Mesendoderm (in vitro differentiated cells): Measurements from ENCODE around the gene TLE3.

Source experiments
- DNase-seq: peaks from one replicate; pipeline ENCODE4 v3.0.0; 2013
- H2AK5ac ChIP-seq: 2 replicates; pipeline ENCODE4 v1.6.1; 2013; ENCODE audit warnings: low read length, inconsistent platforms
- H2BK120ac ChIP-seq: 2 replicates; pipeline ENCODE4 v1.6.1; 2013; ENCODE audit warnings: low read depth, mild to moderate bottlenecking, low read length, moderate library complexity, mixed read lengths
- H2BK15ac ChIP-seq: replicated peaks from 2 replicates; pipeline ENCODE4 v1.6.1; 2013; ENCODE audit warnings: low read depth, mild to moderate bottlenecking, moderate library complexity
- H2BK5ac ChIP-seq: 2 replicates; pipeline ENCODE4 v1.6.1; 2013; ENCODE audit warnings: low read length, inconsistent platforms
- H3K18ac ChIP-seq: 2 replicates; pipeline ENCODE4 v1.6.1; 2013; ENCODE audit warnings: mild to moderate bottlenecking, low read length, mixed read lengths
- H3K23ac ChIP-seq: one replicate; pipeline ENCODE4 v1.6.1; 2013; ENCODE audit warnings: low read length
- H3K27ac ChIP-seq: 2 replicates; pipeline ENCODE4 v1.5.1; 2013; ENCODE audit warnings: low read depth, mild to moderate bottlenecking, inconsistent platforms, low read length, moderate library complexity
- H3K27me3 ChIP-seq: 2 replicates; pipeline ENCODE4 v1.6.1; 2013; ENCODE audit warnings: low read length, control low read depth, mild to moderate bottlenecking, inconsistent platforms; ENCODE audit not compliant: insufficient read depth, poor library complexity
- H3K36me3 ChIP-seq: 2 replicates; pipeline ENCODE4 v1.6.1; 2013; ENCODE audit warnings: low read length, inconsistent platforms; ENCODE audit not compliant: control insufficient read depth, insufficient read depth
- H3K4ac ChIP-seq: one replicate; pipeline ENCODE4 v1.6.1; 2013; ENCODE audit warnings: low read depth, mild to moderate bottlenecking, low read length, moderate library complexity
- H3K4me1 ChIP-seq: 2 replicates; pipeline ENCODE4 v1.6.1; 2013; ENCODE audit warnings: low read depth, low read length, inconsistent platforms; ENCODE audit not compliant: control insufficient read depth
- H3K4me2 ChIP-seq: 2 replicates; pipeline ENCODE4 v1.6.1; 2013; ENCODE audit warnings: low read length
- H3K4me3 ChIP-seq: 2 replicates; pipeline ENCODE4 v1.5.1; 2013; ENCODE audit warnings: mild to moderate bottlenecking, low read length
- H3K56ac ChIP-seq: one replicate; pipeline ENCODE4 v1.6.1; 2013; ENCODE audit warnings: low read length
- H3K79me1 ChIP-seq: 2 replicates; pipeline ENCODE4 v1.6.1; 2013; ENCODE audit warnings: low read length, inconsistent platforms
- H3K79me2 ChIP-seq: 2 replicates; pipeline ENCODE4 v1.6.1; 2013; ENCODE audit warnings: mild to moderate bottlenecking, low read length; ENCODE audit not compliant: control insufficient read depth, insufficient read depth
- H3K9ac ChIP-seq: 2 replicates; pipeline ENCODE4 v1.6.1; 2013; ENCODE audit warnings: low read length, inconsistent platforms
- H4K5ac ChIP-seq: one replicate; pipeline ENCODE4 v1.6.1; 2013; ENCODE audit warnings: low read length
- H4K8ac ChIP-seq: one replicate; pipeline ENCODE4 v1.6.1; 2013; ENCODE audit warnings: low read depth, mild to moderate bottlenecking, control low read depth, low read length, moderate library complexity
- WGBS: extraction: QIAGEN DNeasy Blood & Tissue Kit; methylation state at CpG from one replicate; pipeline ENCODE4 v1.1.7; 2013; ENCODE audit warnings: low lambda C conversion rate, missing lambda C conversion rate; ENCODE audit not compliant: insufficient coverage; ENCODE audit errors: extremely low coverage; 5-methylcytosine and 5-hydroxymethylcytosine counted together

The TLE3 gene

GRCh38 chr15:70033529-70034140 is 64.1 kb downstream of the TLE3 start:
- Histone ChIP-seq H3K27me3 (no peaks in the 10 kb centered on the region), H4K8ac (no peak overlapping the region), H3K18ac (no peak overlapping the region), H4K5ac (no peak overlapping the region), H3K79me1 (no peaks in the 10 kb centered on the region), H3K36me3 (no peaks in the 10 kb centered on the region), H3K56ac (no peak overlapping the region), H3K4ac (no peak overlapping the region), H3K9ac (no peak overlapping the region), H2AK5ac (no peak overlapping the region), H3K4me2 (no peak overlapping the region), H2BK15ac (no peak overlapping the region), H2BK120ac (no peak overlapping the region), H3K79me2 (no peaks in the 10 kb centered on the region), H3K23ac (no peak overlapping the region), H3K4me1 (no peaks in the 10 kb centered on the region), H2BK5ac (no peak overlapping the region), H3K4me3 (no peak overlapping the region), H3K27ac (no peak overlapping the region)
- DNase-seq, result no peak
- no CpG with 5 or more reads among the region's 35 CpGs for WGBS

- Histone ChIP-seq H3K4me1 (no peaks in the 10 kb centered on the region), H2AK5ac (no peak overlapping the region), H2BK15ac (no peak overlapping the region), H3K27ac (no peak overlapping the region), H3K56ac (no peak overlapping the region), H3K4ac (no peak overlapping the region), H4K8ac (no peak overlapping the region), H3K79me2 (no peaks in the 10 kb centered on the region), H3K36me3 (no peaks in the 10 kb centered on the region), H2BK5ac (no peak overlapping the region), H3K27me3 (no peaks in the 10 kb centered on the region), H4K5ac (no peak overlapping the region), H3K9ac (no peak overlapping the region), H3K23ac (no peak overlapping the region), H3K18ac (no peak overlapping the region), H3K4me2 (no peak overlapping the region), H3K79me1 (no peaks in the 10 kb centered on the region), H2BK120ac (no peak overlapping the region), H3K4me3 (no peak overlapping the region)
- no peak for DNase-seq
- WGBS, result no CpG with 5 or more reads among the region's 10 CpGs
Measured at GRCh38 chr15:70033109-70033508, 64.6 kb downstream of the TLE3 start.

- H4K8ac ChIP-seq, result no peak overlapping the region
- no CpG with 5 or more reads among the region's 2 CpGs for WGBS
- H3K23ac ChIP-seq, result no peak overlapping the region
- no peak overlapping the region for H3K56ac ChIP-seq
- no peak overlapping the region for H3K18ac ChIP-seq
- no peak overlapping the region for H3K27ac ChIP-seq
- no peak overlapping the region for H3K9ac ChIP-seq
- no peak overlapping the region for H2AK5ac ChIP-seq
- DNase-seq, result no peak
- no peaks in the 10 kb centered on the region for H3K4me1 ChIP-seq
- no peaks in the 10 kb centered on the region for H3K79me1 ChIP-seq
- H3K27me3 ChIP-seq, result no peaks in the 10 kb centered on the region
- no peak overlapping the region for H2BK15ac ChIP-seq
- H2BK120ac ChIP-seq, result no peak overlapping the region
- no peak overlapping the region for H3K4ac ChIP-seq
- H3K4me3 ChIP-seq, result no peak overlapping the region
- no peak overlapping the region for H4K5ac ChIP-seq
- no peaks in the 10 kb centered on the region for H3K79me2 ChIP-seq
- H2BK5ac ChIP-seq, result no peak overlapping the region
- H3K4me2 ChIP-seq, result no peak overlapping the region
- H3K36me3 ChIP-seq, result no peaks in the 10 kb centered on the region
Measured at GRCh38 chr15:70032509-70032908, 65.2 kb downstream of the TLE3 start.

- Histone ChIP-seq H3K56ac (no peak overlapping the region), H3K4ac (no peak overlapping the region), H3K23ac (no peak overlapping the region), H3K4me1 (no peaks in the 10 kb centered on the region), H3K18ac (no peak overlapping the region), H2BK5ac (no peak overlapping the region), H2AK5ac (no peak overlapping the region), H3K27me3 (no peaks in the 10 kb centered on the region), H3K4me2 (no peak overlapping the region), H3K4me3 (no peak overlapping the region), H3K9ac (no peak overlapping the region), H3K27ac (no peak overlapping the region), H3K36me3 (no peaks in the 10 kb centered on the region), H3K79me2 (no peaks in the 10 kb centered on the region), H4K5ac (no peak overlapping the region), H2BK120ac (no peak overlapping the region), H3K79me1 (no peaks in the 10 kb centered on the region), H2BK15ac (no peak overlapping the region), H4K8ac (no peak overlapping the region)
- DNase-seq, result no peak
- WGBS, result no CpG with 5 or more reads among the region's 2 CpGs
Measured at GRCh38 chr15:70031713-70032112, 66.0 kb downstream of the TLE3 start.

- DNase-seq, result no peak
- no peaks in the 10 kb centered on the region for H3K27me3 ChIP-seq
- no peak overlapping the region for H2BK15ac ChIP-seq
- no peak overlapping the region for H4K8ac ChIP-seq
- H3K4me3 ChIP-seq, result no peak overlapping the region
- no CpG with 5 or more reads among the region's 5 CpGs for WGBS
- no peak overlapping the region for H3K9ac ChIP-seq
- H3K79me2 ChIP-seq, result no peaks in the 10 kb centered on the region
- H3K4ac ChIP-seq, result no peak overlapping the region
- no peak overlapping the region for H3K18ac ChIP-seq
- H3K79me1 ChIP-seq, result no peaks in the 10 kb centered on the region
- no peak overlapping the region for H2BK120ac ChIP-seq
- H2AK5ac ChIP-seq, result no peak overlapping the region
- H4K5ac ChIP-seq, result no peak overlapping the region
- no peak overlapping the region for H3K56ac ChIP-seq
- H3K4me1 ChIP-seq, result no peaks in the 10 kb centered on the region
- no peaks in the 10 kb centered on the region for H3K36me3 ChIP-seq
- no peak overlapping the region for H3K4me2 ChIP-seq
- H3K23ac ChIP-seq, result no peak overlapping the region
- H3K27ac ChIP-seq, result no peak overlapping the region
- H2BK5ac ChIP-seq, result no peak overlapping the region
Measured at GRCh38 chr15:70031261-70031660, 66.5 kb downstream of the TLE3 start.

GRCh38 chr15:70030851-70031250 is 66.9 kb downstream of the TLE3 start:
- H2BK5ac ChIP-seq, result no peak overlapping the region
- no peak overlapping the region for H3K27ac ChIP-seq
- WGBS, result no CpG with 5 or more reads among the region's 5 CpGs
- H3K9ac ChIP-seq, result no peak overlapping the region
- no peak overlapping the region for H2BK120ac ChIP-seq
- H3K79me1 ChIP-seq, result no peaks in the 10 kb centered on the region
- DNase-seq, result no peak
- H3K4me3 ChIP-seq, result no peak overlapping the region
- no peak overlapping the region for H2AK5ac ChIP-seq
- H3K56ac ChIP-seq, result no peak overlapping the region
- H3K79me2 ChIP-seq, result no peaks in the 10 kb centered on the region
- no peak overlapping the region for H3K23ac ChIP-seq
- H3K36me3 ChIP-seq, result no peaks in the 10 kb centered on the region
- H3K4me1 ChIP-seq, result no peaks in the 10 kb centered on the region
- no peak overlapping the region for H4K8ac ChIP-seq
- no peak overlapping the region for H3K4me2 ChIP-seq
- H3K4ac ChIP-seq, result no peak overlapping the region
- H4K5ac ChIP-seq, result no peak overlapping the region
- no peak overlapping the region for H2BK15ac ChIP-seq
- H3K18ac ChIP-seq, result no peak overlapping the region
- H3K27me3 ChIP-seq, result no peaks in the 10 kb centered on the region
